HG03565 (cell line): ENCODE results near the gene ZNF497.
"Not testable (repeated sequence)": the region's sequence is repeated elsewhere in the genome, so short reads cannot be mapped to it uniquely, and the experiment has no call there.

Experiments used
- ATAC-seq: cut with Tn5 transposase; IDR thresholded peaks from one replicate; pipeline ENCODE4 v1.9.1; 2021; ENCODE audit warnings: mild to moderate bottlenecking, moderate library complexity; ENCODE audit not compliant: unreplicated experiment

Gene ZNF497

DNA sequence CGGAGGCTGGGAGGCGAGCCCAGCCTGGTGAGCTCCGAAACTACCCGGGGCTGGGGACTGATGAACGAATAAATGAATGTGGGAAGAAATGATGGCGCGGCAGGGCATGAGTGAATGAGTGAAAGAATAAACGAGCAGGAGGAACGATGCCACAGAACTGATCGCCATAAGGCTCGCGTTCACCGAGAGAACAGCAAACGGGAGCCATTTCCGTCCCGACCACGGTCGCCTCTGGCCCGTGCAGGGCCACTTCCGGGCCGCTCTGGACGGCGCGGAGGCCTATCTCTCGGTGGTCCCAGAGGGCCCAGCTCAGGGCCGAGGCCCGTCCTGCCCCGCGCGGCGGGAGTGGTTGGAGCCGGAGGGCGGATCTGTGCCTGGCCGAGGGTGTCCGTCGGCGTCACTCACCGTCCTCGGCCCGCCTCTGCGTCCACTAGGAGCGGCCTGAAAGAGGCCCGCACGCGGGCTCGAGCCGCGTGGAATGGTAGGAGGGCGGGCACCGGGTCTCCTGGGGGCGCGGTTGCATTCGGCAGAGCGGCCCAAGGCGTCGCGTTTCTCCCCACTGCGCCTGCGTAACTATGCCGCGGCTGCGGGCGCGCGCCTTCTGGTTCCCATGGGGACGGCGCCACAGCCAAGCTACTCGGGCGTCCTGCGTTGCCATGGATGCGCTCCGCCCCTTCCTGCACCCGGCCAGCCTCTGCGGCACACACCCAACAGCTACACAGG is at the start of gene ZNF497:
TSS of gene ZNF497 (minus strand) at position 480 of the 723 bp plus-strand sequence. CDS start 5,116 bp downstream, outside the sequence.
- peak; percentile 82 for ATAC-seq

DNA sequence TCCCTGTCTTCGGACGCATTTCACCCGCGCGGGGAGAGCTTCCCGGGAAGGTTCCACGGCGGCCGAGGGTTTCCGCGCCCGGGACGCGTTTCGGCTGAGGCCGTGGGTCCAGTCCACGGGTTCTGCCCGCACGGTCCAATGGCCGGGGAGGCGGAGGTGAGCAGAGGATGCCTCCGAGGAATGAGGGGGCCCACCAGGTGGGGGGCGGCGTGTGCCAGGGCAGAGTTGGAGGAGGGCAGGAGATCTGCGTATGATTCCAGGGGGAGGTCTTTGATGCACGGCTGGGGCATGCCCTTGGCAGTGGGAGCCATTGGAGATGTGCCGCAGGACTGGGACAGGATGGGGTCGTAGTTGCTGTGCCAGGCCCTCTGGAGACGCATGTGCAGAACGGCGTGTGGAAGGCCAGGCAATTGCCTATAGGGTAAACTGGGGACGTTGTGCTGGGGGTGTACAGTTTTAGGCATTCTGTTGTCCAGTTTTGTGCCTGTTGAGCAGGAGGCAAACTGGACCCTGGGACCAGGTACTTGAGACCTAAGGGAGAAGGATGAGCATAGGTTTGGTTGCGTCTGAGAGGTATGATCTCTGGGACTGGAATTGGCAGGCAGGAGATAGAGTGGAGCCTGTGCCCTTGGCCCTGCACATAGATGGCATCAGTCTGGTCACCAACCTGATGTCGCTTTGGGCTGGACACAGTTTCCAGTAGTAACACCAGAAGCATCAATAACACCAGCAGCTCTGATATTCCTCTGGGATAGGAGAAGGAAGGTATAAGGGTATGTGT is 46.6 kb upstream of the ZNF497 start:
- no peak for ATAC-seq

DNA sequence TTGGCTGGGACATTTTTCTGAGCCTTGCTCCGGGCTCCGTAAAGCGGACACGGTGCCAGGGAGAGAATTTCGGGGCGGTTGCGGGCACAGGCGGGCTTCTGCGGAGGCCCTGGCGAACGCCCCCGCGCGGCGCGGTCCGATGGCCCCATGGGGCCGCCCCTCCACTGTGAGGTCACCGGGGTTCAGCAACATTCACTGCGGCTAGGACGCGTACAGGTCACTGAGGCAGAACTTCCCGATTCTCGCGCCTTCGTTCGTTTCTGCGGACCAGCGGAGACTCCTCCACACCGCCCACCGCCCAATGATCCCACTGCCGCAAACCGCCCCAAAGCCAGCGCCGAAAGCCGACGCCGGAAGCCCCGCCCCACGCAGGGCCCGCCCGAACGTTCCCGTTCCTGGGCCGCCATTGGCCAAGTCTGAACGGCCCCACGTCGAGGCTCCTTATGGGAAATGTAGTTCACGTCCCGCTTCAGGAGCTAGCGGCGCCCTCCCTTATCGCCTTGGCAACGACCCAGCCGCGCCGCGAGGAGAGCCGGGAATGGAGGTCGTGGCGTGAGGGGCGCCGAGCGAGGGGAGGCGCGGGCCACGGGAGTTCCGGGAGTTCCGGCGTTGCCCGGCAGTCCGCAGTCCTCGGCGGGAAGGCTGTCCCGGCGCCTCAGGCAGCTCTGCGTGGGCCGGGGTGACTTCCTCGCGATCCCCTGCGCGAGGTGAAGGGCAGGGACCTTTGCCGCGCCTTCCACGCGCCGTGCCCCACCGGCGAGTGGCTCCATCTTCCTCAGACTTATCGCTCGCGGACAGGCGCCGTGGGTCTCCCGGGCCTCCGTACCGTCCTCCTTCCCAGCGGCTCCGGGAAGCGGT is 45.8 kb upstream of the ZNF497 start, which contains the start of gene ZNF584:
TSS of gene ZNF584 (plus strand) at position 498 of the 858 bp plus-strand sequence. CDS start 499 bp downstream, outside the sequence.
- peak; percentile 82 for ATAC-seq

DNA sequence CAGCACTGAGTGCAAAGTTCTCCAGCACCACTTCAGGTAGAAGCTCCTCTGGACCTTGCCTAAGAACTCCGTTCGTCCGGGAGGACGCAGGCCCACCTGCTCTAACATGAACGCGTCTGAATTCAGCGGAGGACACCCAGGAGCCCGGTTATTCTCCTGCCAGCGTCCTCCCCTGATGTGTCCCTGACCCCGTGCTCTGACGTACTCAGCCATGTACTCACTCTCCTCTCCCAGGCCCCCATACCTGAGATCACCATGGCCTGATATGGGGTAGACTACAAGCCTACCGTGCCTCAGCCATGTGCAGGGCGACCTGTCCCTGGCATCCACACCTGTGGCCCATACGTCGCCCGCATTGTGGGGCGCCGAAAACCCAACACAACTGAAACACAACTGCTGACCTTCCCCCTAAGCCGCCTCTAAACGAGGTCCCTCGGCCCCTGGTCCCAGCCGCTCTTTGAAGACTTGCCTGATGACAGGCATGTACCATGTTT is 45.2 kb upstream of the ZNF497 start:
- no peak for ATAC-seq

DNA sequence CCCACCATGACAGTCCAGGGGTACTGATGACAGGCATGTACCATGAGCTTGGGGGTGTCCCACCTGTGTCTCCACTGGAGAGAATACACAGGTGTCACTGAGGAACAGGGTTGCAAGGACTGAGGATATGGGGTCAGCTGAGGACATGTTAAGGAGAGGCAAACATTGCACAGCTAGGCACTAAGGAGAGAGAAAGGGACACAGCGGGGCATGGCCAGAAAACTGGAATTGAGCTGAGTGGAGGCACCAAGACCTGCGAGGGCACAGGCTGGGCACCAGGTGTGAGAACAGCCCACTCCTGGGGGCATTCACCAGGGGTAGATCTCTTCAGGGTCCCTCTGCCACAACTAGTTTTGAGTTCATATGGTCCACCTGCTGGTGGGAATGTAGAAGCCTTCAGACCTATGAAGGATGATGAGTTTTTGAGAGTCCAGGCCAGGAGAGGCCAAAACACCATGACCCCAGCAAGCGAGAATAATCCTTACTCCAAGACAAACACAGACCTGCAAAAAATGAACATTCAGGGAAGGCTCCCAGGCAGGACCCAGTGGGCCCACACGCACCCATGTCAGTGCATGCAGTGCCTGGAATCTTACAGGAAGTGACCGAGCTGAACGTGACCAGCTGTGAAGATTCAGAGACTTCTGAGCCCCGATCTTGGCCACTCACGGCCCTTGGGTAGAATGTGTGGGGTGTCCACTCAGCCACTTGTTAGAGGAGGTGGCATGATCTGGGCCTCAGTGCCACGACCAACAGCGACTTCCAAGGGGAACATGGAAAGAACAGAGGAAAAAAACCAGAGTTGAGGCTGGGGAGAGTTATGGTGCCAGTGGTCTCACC is 44.5 kb upstream of the ZNF497 start:
- ATAC-seq: no peak

DNA sequence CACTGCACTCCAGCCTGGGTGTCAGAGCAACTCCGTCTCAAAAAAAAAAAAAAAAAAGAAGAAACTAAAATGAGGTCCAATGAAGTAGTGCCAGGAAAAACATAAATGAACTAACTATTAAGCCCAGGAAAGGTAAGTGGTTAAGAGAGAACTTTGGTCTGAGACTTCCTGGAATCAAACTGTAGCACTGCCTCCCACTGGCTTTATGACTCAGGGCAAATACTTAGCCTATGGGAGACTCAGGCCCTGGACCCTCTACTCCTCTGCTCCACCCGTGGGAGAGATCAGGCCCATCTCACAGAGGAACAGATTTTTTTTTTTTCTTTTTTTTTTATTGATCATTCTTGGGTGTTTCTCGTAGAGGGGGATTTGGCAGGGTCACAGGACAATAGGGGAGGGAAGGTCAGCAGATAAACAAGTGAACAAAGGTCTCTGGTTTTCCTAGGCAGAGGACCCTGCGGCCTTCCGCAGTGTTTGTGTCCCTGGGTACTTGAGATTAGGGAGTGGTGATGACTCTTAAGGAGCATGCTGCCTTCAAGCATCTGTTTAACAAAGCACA is 41.4 kb upstream of the ZNF497 start:
- not testable (repeated sequence) for ATAC-seq

DNA sequence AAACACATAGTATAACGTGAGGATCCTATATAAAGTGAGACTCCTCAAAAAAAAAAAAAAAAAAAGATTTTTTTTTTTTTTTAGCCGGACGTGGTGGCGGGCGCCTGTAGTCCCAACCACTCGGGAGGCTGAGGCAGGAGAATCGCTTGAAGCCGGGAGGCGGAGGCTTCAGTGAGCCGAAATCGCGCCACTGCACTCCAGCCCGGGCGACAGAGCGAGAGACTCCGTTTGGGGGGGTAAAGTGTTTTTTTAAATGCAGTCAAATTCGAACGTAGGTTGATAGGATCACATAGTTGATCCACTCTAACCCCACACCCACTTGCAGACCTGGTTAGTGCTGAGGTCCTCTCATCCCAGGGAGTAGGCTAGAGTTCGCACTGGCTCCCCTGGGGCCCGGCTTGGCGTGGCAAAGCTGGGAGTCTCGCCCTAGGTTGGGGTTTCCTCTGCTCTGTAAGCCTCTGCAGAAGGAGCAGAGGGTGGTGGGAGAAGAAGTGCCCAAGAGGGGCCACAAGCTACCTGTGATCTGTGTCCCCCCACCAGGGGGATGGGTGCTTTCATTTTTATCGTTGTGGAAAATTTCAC is 39.4 kb upstream of the ZNF497 start:
- ATAC-seq: no peak

DNA sequence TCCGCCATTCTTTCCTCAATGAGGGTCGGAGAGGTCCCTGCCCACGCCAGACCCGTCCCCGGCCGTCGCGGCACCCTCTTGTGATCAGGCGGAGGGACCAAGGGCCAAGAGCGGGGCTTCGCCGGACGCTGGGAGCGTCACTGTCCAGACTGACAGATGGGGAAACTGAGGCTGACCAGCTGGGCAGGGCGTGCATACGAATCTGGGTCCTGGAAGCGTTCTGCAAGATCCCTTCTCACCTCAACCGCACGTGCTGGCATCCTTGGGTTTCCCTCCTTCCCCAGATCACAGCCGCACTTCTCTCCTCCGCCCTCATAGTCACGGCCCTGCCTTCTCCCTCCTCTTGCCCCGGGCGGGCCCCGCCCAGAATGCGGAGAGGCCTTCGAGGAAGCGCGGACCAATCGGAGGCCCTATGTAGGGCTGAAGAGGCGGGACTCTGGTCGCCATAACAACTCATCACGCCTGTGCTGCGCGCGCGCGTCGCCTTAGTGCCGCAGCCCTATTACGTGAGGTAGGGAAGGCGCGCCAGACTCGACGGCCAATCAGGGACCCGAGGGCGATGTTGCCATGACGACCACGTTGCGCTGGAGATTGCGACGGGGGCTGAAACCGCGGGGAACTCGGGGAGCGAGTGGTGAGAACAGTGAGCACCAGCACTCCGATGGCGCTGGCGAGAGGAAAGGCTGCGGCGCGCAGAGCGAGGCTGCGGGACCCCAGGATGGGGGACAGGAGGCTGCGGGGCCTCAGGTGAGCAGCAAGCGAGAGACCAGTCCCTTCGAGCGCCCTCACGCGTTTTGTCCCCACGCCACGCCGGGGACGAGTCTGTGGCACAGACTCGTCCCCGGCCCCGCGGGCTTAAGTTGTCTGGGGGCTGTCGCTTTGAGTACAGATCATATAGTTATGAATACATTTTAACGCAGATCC is 38.6 kb upstream of the ZNF497 start:
- ATAC-seq: peak; percentile 97

DNA sequence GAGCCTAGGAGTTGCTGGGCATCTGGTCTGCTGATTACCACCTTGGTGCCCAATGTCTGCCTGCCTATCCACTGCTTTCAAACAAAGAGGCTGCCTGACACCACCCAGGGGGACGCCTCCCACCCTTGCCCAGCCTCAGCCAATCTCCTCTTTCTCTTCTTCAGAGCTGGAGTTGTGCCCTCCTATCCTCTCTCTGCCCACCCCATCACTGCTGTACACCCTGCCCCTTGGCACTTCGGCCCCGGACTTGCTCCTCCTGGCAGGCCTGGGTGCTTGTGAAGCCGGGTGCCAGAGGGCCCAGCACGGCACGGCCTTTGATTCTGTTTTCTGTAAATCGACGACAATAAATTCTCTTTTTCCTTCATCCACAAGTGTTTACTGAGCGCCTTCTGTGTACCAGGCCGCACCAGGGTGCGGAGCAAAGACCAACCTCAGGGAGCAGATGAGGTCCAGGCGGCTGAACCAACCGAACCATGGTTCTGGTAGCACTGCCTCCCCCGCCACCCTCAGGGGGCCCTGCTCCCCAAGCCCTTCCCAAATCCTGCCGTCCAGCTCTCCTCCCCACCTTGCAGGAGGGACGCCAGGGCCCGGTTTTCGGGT is 37.9 kb upstream of the ZNF497 start:
- no peak for ATAC-seq

DNA sequence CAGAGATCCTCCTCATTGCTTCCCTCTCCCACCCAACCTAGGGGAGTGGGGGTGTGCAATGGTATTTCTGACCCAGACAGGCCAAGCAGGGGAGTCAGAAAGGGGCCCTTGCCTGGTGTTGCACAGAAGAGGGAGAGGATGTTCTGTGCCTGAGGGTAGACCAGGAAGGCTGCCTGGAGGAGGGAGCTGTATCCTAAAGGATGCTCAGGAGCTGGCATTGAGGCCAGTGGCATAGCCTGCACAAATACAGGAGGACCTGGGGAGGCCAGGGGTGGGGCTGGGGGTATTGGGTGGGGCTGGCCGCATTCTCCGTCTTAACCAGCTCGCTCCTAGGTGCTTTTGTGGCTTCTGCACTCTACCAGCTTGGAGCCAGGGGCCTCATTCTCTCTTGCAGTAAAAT is 37.4 kb upstream of the ZNF497 start:
- ATAC-seq: no peak

DNA sequence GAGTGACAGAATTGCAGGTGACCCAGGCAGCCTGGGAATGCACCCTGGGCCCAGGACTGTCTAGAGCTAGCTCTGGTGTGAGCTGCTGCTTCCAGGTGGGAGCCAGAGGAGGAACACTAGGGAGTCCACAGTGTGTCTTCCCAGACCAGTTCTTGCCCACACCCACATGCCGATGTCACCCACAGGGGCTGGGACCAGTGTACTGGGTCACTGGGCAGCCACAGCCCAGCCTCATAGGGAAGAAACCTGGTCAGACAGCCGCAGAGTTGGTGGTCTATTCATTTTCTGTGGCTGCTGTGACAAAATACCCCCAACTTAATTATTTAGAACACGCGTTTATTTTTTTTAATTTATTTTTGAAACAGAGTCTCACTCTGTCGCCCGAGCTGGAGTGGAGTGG is 36.0 kb upstream of the ZNF497 start:
- ATAC-seq: no peak

DNA sequence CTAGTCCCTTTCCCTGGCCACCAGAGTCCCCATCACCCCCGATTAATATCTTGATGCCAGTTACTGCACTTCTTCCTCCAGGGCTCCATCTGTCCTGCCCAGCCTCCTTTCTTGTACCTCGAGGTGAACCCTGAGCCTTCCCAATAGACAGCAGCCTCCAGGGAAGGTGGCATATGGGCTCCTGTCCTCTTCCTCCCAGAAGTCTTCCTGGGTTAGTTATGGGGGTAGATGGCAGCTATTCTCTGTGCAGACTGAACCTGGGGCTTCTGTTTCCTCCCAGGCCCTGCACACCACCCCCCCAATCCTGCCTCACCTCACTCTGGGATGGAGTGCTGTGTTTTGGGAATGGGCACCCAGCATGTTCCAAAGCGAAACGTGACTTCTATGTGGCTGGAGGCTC is 35.5 kb upstream of the ZNF497 start:
- ATAC-seq: no peak

DNA sequence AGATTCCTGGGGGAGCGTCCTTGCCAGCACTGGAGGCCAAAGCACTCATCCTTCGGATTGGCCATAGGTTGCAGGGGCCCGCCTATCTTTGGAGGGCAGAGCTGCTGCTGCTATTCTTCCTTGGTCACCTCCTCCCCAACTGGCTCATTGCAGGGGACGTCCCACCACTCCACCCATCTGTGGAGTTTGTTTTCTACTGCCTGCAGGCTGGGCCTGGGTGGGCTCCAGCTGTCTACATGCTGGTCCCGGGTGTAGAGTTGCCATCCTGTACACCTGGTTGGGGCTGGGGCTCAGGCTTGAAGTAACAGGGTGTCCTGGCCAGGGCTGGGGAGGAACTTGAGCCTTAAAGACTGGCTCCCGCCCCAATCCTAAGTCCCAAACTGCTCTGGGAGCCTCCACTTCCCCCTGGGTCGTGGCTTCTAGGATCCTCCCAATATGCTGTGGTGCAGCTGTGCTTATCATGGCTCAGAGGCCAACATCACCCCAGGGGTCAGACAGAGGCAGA is 35.0 kb upstream of the ZNF497 start:
- ATAC-seq: no peak

DNA sequence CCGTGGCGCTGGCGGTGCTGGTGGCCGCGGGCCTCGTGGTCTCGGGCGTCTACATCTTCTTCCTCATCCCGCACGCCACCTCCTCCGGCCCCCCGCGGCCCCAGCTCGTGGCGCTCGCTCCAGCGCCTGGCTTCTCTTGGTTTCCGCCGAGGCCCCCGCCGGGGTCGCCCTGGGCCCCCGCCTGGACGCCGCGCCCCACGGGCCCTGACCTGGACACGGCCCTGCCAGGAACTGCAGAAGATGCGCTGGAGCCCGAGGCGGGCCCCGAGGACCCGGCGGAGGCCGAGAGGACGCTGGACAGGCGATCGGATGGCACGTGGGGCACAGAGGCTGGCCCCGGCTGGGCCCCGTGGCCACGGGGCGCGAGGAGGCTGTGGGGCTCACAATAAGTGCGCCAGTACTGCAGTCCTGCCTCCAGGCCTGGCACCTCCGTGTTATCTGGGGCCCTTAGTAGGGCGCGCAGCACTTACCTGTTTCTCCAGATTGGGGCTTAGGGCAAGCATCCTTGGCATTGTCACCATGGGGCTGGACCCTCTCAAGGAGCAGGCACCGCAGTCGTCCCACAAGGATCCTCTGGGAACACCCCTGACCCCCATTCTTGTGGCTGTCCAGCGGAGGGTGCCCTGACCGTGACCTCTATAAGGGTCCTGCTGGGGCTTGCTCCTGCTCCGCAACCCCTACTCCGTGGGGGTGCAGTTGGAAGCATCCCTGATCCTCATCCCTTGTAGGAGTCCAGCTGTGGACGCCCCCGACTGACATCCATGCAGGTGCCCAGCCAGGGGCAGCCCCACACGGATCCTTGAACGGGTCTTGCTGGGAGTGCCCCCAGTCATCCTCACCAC is 34.4 kb upstream of the ZNF497 start:
- ATAC-seq: no peak

DNA sequence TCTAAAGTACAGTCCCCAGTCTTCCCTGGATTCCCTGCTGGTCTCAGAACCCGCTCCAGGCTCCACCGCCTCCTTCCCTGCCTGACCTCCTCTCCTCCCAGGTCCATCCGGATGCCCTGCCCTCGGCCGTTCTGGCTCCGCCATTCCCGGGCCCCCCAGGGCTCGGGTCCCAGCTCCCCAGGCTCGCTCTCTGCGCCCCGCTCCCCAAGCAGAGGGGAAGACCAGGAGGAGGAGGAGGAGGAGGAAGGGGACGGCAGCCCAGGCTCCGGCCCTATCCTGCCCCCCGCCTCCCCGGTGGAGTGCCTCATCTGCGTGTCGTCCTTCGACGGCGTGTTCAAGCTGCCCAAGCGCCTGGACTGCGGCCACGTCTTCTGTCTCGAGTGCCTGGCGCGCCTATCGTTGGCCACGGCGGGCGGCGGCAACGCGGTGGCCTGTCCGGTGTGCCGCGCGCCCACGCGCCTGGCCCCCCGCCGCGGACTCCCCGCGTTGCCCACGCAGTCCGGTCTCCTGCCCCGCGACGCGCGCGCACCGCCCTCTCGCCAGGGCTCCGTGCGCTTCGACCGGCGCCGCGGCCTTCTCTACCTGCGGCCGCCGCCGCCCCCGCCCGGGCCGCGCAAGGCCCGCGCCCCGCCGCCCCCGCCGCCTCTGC is 33.6 kb upstream of the ZNF497 start:
- no peak for ATAC-seq

DNA sequence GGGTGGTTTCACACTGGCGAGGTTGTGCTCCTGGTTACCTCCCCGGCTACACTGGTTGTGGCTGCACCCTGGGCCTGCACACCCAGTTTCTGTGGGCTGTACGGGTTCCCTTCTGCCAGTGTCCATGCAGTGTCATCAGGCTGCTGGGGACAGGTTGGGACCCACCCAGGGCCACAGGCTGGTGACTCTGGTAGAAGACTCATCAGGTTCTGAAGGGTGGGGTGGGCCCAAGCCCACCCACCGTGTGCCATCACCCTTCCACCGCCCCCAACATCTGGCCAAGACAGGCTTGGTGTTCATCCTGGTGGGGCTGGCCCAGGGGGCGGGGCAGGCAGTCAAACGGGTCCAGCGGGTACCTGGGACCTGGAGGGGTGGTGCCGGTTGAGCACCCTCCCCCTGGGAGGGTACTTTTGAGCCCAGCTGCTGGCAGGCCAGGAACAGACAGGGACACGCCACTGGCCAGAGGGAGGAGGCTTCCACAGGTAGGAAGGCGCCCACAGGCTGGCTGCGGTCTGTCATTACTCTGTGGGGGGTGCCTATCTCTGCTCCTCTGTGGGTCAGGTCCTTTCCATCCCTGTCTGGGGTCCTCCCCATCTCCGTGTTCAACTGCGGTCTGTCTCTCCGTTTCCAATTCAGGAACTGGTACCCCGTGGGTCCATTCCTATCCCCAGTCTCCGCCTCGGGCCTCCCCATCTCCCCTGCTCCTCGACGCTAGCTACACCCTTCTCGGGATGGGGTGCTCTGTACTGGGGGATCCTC is 32.8 kb upstream of the ZNF497 start, which contains the start of gene RNF225:
TSS of gene RNF225 (plus strand) at position 437 of the 759 bp plus-strand sequence. CDS start 434 bp downstream, outside the sequence.
- no peak for ATAC-seq
